GM21825 (cell line): ENCODE results near the gene GTPBP4.
"Not testable (repeated sequence)": the region's sequence is repeated elsewhere in the genome, so short reads cannot be mapped to it uniquely, and the experiment has no call there.

ENCODE experiments used
- ATAC-seq: cut with Tn5 transposase; IDR thresholded peaks from one replicate; pipeline ENCODE4 v1.9.1; 2021; ENCODE audit warnings: mild to moderate bottlenecking, moderate library complexity; ENCODE audit not compliant: unreplicated experiment

Gene GTPBP4

DNA sequence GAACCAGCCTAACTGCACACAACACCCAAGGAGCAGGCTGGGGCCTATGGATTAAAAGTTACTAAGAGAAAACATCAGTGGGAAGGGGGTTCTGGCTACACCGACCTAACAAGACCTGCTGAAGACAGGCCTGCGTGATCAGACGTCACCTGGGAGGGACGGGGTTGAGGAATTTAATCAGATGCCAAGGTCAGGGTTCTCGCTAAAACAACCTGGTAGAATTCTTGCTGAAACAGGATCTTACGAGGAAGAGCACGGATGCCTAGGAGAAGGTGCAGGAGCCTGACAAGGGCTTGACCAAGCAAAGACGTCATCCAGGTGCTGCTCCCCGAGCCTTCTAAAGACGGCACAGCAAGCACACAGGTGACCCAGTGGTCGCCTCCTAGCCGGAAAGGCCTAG, 35.9 kb downstream of the GTPBP4 start:
- ATAC-seq: no peak

DNA sequence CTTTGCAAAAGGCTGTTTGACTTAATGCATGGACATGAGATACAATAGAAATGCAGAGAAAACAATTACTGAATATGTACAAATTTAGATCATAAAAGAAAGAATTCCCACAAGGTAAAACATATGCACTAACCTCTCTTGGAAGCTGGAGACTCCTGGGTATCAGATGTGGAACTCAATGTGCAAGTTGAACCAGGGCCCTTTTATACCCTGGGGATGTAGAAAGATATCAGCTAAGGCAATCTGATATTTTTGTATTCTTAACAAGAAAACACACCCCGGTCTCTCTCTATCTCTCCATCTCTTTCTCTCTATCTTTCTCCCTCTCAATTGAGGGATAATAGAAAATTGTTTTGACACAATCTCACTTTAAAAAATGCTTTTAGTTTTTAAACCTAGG, 37.4 kb downstream of the GTPBP4 start, which contains the start of gene IDI2:
IDI2 (minus strand) TSS at position 177 of the 400 bp plus-strand sequence. CDS start 1,136 bp downstream, outside the sequence.
- ATAC-seq: no peak

DNA sequence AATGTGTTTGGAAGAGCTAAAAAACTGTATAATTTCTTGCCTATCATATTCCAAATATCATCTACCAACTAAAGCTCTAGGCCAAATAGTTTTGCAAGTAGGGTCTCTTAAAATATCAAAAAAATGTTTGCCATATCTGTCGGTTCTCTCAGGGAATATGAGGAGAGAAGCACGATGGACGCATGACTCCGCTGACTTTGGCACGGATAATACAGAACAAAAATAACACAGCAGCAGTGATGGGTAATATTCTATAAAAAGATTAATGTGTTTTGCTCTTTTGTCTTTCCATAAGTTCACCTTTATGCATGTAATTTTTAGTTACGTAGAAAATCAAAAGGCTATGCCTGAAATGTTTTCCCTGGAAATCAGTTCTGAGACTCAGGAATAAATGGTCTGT, 38.3 kb downstream of the GTPBP4 start:
- no peak for ATAC-seq

DNA sequence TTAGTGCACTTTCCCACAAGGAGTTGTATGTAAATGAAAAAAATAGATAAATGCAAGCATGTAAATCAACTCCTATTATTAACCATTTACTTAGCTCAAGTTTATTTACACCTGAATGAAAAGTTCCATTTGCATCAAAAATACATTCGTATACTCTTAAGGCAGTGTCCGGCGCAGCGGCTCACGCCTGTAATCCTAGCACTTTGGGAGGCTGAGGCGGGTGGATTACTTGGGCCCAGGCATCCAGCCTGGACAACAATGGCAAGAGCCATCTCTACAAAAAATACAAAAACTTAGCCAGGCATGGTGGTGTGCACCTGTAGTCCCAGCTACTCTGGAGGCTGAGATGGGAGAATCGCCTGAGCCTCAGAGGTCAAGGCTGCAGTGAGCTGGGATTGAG, 41.6 kb downstream of the GTPBP4 start:
- ATAC-seq: no peak

DNA sequence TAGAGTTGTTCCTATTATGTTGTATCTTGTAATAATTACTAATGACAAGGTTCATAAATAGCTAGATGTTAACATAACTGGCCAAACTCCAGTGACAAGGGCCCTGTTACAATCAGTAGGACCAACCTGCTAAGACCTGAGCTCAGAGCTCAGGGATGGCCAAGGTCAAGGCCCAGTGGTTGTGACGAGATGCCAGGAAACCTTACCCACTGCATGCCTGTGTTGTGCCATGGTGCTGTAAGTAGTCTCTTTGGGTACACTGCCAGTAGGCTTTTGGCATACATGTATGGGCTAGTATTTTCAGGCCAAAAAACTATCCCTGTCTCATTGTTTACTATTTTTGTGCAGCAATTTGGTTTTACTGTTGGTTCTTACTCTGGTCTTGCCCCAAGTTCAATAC, 45.4 kb downstream of the GTPBP4 start:
- ATAC-seq: no peak

DNA sequence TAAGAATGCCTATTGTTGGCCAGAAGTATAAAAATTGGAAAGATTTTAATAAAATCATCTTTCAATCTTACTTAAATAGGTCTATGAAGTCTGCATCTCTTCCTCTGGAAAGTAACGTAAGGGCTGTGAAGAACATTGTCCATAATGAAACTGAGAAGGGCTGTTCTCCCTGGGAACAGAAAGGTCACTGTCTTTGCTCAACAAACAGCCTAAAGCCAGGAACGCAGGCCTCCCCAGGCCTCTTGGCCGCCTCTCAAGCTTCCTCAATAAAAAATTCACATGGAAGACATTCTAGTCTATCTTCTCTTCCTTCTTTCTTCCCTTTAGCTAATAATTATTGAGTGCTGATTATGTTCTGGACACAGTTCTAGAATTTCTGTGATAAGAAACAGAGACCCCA, 46.5 kb downstream of the GTPBP4 start:
- no peak for ATAC-seq

DNA sequence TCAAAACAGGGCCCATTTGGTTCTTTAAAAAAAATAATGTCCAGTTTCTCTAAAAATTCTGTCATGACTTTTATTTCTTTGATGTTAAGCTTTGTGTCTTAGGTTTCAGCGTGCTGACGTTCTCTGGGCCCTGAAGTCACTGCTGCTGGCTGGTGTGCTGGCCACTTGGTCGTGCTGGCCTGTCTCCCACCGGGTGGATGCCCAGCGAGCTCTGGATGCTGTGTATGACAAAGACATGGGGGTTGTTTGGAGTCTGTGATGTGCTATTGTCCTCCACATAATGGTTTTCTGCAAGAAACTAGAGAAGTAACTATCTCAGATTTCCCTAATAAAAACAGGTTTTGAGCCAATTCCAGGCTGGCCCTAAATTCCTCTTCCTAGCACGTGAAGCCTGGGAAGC, 47.0 kb downstream of the GTPBP4 start:
- ATAC-seq: no peak

DNA sequence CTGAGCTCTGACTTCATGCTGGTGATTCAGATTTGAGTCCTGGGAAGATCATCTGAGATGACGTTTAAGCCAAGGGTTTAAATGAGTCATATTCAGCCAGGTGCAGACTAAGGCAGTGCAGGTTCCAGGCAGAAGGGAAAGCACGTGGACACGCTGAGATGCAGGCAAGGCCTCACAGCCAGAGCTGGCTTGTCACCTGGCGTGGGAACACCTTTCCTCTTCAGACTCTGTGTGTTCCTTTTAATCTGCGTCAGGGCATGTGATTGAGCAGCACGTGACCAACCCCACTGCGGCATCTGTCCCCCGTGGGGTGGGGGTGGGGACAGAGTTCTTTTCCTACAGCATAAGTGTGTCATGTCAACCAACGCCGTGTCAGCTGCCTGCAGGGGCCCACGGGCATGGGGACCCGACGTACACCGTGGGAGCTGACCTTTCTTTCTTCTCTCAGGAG, 48.1 kb downstream of the GTPBP4 start:
- ATAC-seq: peak; percentile 79

DNA sequence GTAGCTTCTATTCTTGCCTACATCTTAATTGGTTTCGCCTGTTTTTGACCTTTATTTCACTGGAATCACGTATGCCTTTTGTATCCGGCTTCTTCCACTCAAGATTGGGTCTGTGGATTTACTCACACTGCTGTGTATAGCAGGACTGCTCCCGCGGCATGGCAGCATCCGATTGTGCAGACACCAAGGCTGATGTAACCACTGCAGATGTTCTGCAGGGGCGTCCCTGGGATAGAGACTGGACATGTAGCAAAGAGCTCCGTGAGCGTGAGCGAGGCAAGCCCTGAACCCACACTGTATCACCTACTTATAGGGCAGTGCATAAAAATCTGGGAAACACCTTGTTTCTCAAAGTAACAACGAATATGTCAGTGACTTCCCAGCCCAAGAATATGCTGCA, 48.9 kb downstream of the GTPBP4 start:
- ATAC-seq: no peak

DNA sequence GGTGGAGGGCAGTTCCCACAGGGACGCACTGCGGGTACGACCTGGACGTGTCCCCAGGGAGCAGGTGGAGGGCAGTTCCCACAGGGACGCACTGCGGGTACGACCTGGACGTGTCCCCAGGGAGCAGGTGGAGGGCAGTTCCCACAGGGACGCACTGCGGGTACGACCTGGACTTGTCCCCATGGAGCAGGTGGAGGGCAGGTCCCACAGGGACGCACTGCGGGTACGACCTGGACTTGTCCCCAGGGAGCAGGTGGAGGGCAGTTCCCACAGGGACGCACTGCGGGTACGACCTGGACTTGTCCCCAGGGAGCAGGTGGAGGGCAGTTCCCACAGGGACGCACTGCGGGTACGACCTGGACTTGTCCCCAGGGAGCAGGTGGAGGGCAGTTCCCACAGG, 50.5 kb downstream of the GTPBP4 start:
- ATAC-seq: not testable (repeated sequence)

DNA sequence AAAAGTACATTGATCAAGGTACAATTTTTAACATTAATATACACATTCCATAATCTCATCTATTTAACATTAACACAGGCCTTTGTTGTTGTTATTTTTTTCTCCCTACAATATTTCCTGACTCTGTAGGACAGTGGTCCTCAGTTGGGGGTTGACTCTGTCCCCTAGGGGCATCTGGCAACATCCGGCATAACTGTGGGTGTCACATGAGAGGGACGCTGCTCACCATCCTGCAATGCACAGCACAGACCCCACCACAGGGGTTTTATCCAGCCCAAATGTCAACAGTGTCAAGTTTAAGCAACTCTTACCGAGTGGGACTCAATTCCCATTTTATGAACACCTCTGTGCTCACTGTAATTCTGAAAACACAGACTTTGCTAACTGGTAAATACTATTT, 51.9 kb downstream of the GTPBP4 start:
- ATAC-seq: no peak

DNA sequence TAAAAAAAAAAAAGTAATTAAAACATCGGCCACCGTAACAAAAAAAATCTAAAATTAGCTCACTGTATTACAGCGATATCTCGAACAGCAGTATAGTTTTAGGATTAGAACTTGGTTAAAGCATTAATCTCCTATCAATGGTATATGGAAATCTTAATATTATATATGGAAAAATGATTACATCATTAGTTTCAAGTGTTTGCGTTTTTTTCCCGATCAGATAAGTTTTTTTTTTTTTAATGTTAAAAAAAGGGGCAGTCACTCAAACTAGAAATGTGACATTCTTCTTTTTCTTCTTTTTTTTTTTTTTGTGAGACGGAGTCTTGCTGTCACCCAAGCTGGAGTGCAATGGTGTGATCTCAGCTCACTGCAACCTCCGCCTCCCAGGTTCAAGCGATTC, 53.3 kb downstream of the GTPBP4 start:
- no peak for ATAC-seq

DNA sequence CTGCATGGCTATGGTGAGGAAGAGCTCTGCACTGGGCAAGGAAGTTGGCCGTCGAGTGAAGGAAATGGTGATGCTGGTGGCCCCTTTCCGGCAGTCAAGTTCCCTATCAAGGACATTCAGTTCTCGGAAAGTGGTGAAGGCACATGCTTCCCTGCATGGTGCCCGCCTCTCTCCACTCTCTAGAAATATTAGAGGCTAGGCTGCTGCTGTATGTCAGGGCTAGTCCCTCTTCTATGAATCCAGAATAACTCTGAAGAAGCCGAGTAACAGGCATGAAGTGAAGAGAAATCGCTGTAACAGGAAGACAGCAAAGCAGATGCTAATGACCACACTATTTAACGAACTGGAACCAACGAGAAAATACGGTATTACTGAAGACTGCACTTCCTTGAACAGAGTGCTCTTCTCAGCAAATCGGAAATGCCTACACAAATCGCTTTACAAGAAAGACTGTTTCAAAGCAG, 55.3 kb downstream of the GTPBP4 start:
- ATAC-seq: peak; percentile 54

DNA sequence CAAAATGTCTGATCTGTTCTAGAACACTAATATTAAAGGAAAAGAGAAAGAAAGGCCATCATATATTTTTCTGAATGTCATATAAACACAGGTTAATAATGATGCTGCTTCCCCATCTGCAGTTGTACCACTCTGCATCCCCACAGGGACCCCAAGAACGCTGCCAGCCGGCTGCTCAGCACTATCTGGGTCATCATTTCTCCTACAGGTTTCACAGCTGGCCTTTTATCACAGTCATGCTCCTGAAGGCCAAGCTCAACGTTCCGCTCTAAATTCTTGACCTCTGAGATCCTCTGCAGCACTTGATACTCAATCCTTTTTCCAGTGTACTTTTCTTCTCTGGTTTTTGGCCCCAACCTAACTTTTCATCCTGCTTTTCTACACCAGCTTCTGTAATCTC, 55.9 kb downstream of the GTPBP4 start:
- no peak for ATAC-seq

DNA sequence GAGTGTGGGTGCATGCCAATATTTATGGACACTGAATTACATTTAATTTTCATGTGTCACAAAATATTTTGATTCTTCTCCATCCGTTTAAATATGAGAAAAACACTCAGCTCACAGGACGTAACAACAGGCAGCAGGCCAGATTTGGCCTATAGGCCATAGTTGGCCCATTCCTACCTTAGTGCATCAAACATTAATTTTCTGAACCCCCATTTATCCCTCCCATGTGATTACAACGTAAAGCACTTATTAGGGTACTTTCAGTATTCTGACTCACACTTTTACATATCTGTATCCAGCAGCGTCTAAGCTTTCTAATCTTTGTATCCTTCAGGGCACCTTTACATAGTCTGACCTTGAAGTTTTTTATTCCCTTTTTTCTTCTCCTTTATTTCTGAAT, 56.7 kb downstream of the GTPBP4 start:
- ATAC-seq: no peak

DNA sequence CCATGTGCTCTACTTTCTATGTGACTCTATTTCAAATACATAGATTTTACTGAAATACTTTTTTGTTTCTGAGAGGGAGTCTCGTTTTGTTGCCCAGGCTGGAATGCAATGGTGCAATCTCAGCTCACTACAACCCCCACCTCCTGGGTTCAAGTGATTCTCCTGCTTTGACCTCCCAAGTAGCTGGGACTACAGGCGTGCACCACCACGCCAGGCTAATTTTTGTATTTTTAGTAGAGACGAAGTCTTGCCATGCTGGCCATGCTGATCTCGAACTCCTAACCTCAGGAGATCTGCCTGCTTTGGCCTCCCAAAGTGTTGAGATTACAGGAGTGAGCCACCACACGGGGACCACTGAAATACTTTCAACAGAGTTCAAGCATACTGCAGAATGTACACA, 57.2 kb downstream of the GTPBP4 start:
- ATAC-seq: no peak

DNA sequence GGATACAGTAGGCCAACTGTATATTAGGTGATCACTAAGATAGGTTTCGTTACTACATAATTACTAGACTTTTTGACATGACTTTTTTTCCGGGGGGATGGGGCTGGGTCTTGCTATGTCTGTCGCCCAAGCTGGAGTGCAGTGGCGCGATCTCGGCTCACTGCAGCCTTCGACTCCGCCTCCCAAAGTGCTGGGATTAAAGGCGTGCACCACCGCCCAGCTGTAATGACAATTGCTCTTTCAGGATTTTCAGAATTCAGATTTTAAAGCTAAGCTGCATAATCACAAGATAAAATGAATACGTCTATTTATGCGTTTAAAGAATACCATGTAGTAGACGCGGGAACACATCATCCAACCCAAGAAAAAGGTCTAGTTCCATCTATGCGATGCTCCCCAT, 59.7 kb downstream of the GTPBP4 start:
- no peak for ATAC-seq

DNA sequence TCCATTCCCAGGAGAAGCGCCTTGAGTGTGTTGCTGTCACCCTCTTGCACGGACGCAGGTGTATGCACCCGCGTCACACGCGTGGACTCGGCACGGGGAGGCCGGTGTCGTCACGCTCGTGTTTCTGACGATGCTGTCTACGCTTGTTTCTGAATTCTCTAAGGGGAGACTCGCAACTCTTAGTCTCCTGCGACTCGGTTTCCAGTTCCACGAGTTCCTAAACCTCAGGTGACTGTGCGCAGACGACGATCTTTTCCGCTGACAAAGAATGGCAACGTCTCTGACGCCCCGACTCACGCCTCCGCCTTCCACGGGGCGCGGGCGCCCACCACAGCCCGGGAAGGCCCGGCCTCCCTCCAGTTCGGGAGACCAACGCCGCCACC, 60.1 kb downstream of the GTPBP4 start:
- ATAC-seq: no peak

DNA sequence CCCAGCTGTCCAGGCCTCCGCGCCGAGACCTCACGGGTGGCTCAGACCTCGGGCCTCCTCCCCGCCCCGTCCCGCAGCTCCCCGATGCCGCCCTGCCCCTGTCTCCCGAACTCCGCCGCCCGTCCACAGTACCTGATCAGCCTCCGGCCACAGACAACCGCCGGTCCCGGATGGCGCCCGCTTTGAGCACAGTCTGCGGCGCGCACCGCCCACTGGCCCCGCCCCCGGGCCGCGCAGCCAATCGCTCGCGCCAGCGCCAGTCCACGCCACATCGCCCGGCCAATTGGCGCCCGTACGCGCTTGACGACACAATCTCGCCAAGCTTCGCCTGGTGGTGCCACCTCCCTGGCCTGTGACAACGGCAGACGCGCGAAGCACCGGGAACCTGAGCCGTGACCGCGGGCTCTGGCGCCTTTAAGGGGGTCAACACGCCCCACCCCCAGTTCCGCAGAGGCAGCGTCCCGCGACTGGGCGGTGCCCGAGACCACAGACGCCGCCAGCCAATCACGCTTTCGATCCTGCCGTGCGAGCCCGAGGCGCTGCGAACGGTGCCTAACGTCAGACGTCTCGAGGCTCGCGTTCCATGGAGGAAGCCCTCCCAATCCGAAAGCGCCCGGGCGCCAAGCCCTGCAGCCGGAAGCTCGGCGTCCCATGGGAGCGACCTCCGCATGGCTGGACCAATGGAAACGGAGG, 60.6 kb downstream of the GTPBP4 start, which contains the start of gene IDI1:
IDI1 (minus strand) TSS at position 388 of the 693 bp plus-strand sequence; CDS start at position 272, 116 bp downstream.
- ATAC-seq: peak; percentile 80

DNA sequence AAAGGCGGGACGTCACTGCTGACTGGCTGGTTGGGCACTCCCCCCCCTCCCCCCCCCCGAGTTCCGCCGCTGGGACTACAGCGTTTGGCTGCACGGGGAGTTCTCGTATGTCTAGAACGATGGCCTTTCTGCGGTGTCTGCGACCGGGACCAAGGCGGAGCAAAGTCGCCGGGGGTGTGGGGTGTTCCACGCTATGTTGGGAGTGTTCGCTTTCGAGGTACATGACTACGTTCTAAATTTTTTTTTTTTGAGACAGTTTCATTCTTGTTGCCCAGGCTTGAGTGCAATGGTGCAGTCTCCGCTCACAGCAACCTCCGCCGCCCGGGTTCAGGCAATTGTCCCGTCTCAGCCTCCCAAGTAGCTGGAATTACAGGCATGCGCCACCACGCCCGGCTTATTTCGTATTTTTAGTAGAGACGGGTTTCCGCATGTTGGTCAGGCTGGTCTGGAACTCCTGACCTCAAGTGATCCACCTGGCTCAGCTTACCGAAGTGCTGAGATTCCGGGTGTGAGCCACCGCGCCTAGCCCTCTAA, 61.3 kb downstream of the GTPBP4 start:
- no peak for ATAC-seq

DNA sequence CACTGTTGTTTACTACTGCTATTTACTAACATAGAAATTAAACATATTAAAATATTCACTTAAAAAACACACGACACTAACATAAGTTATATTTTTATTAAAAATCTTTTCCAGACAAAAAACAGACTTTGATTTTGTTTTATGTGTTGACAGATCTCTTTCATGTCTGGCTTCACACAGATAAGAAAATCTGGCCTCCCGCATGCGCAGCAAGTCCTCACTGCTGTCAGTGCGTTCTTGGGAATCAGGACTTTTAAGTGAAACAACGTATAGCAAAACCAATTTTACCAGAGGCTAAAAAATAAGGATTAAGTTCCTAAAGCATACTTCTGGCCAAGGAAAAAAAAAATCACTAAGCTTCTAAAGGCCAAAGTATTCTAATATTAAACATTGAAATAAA, 61.9 kb downstream of the GTPBP4 start:
- no peak for ATAC-seq

DNA sequence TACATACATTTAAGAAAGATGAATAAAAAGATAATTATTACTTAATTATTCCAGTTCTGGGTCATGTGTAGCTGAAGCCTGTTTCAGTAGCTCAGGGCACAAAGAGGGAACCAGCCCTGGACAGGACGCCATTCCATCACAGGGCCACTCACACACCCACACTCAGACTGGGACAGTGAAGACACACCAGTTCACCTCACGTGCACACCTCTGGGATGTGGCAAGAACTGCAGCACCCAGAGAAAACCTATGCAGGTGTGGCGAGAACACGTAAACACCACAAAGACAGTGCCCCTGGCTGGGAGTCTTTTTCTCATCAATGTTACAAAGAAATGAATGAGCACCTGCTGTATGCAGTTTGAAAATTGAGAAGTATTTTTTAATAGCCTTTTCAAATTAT, 62.3 kb downstream of the GTPBP4 start:
- no peak for ATAC-seq

DNA sequence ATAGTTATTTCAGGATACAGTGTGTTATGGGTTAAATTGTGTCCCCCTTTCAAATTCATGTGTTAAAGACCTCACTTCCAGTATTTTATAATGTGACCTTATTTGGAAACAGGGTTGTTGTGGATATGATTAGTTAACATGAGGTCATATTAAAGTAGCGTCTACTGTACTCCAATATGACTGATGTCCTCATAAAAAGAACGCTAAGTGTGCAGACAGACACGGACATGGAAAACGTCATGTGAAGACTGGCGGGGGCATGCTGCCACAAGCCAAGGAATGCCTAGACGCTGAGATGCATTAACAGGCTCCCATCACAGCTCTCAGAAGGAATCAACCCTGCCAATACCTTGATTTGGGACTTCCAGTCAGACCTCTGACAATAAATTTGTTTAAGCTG, 66.5 kb downstream of the GTPBP4 start:
- ATAC-seq: no peak
